Activated naive CD4-positive, alpha-beta T cell treated with Interleukin-2 at 50 U/mL for 16 hours (primary cell): Measurements from ENCODE around the gene GLRX.

Experiments
- DNase-seq: peaks from one replicate; pipeline ENCODE4 v3.0.0-alpha.2; 2020

Gene GLRX

DNA sequence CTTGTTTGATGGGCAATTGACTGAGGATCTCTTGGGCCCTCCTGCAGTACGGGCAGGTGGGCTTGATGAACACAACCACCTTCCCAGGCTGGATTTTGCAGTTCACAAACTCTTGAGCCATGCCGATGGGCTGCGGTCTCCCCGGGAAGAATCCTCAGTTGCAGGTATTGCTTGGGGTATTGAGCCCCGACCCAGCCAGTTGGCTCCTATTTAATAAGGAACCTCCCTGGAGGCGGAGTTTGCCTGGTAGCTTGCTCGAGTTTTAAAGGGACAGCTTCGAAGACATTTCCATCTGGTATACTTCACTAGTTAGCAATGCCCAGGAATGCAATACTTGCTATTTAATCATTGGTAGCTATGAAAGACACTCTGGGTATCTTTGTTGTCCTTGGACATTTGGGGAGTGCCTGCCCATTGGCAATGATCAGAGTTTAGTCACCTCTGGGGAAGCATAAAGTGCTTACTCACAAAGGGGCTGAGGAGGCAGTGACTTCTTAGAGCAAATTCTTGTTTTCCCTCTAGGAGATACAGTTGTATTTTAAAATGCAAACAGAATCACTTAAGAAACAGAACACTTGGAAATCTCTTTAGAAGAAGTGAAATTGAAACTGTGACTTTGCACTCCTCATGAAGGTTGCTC lies at the start of gene GLRX:
TSS of gene GLRX (minus strand) at position 185 of the 640 bp plus-strand sequence. CDS start at position 121, 64 bp downstream.
- DNase-seq = peak; percentile 62

DNA sequence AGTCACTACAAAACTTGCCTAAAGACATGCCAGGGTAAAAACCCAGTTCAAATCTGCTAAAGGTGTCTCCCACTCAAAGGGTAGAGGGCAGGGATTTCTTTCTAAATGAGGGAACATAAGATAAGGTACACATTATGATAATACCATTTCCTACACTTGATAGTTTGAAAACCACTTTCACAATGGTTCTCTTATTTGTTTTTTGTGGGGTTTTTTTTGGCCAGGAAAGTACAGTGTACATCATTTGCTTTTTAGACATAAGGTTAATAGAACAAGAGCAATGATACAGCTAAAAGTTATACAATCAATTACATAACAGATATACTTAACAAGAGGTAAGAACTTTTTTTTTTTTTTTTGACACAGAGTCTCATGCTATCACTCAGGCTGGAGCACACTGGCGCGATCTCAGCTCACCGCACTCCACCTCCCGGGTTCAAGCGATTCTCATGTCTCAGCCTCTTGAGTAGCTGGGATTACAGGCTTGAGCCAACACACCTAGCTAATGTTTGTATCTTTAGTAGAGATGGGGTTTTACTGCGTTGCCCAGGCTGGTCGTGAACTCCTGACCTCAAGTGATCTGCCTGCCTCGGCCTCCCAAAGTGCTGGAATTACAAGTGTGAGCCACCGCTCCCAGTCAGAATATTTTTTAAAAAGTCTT lies 48.8 kb upstream of the GLRX start:
- no peak for DNase-seq

DNA sequence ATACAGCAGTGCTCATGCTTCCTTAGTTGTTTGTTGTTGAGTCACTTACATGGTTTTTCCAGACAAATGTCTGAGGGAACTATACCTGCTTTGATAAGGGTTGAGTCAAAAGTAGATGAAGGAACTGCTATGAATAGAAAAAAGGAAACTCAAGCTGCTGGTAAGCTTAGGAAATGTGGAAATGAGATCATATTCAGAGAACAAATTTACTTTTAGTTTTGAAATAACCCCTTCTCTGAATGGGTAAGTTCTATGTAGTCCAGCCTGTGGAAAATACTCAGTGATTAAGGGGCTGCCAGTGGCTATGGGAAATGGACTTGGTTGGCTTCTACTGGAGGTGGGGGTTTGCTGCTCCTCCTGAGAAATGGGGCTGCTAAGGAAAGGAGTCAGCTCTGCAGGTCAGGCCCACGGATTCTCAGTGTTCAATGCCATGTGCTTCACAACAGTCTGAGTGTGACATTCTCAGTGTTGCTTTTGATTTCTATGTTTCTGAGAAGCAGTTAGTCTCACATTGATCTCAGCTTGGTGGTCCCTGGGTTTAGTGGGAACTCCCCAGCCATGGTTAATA lies 47.7 kb upstream of the GLRX start:
- DNase-seq = peak; percentile 67

DNA sequence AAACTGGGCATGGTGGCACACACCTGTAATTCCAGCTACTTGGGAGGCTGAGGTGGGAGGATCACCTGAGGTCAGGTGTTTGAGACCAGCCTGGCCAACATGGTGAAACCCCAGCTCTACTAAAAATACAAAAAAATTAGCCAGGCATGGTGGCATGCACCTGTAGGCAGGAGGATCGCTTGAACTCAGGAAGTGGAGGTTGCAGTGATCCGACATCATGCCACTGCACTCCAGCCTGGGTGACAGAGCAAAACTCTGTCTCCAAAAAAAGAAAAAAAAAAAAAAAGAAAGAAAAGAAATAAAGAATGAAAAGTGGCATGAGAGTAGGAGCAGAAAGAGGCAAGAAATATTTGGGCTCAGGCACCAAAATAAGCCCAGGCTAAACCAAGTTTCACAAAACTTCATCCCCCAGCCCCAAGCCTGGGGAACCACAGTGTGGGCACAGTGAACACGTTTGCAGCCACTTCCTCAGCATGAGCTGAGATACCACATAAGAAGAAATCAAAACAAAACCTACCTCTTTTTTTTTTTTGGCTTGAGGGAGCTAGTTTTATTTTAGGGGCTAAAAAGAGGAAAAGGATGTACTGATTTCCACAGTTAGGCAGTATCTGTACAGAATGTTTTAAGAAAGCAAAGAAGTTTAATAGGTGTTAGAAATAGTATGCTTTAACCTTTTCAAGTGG lies 46.8 kb upstream of the GLRX start:
- DNase-seq = peak; percentile 57

- no peak for DNase-seq
Measured at GRCh38 chr5:95868136-95868535, 45.6 kb upstream of the GLRX start.

- no peak for DNase-seq
Measured at GRCh38 chr5:95866435-95867040, 44.0 kb upstream of the GLRX start.

GRCh38 chr5:95864944-95865504 lies 42.5 kb upstream of the GLRX start:
- no peak for DNase-seq

GRCh38 chr5:95864456-95864855 lies 41.9 kb upstream of the GLRX start:
- DNase-seq = no peak

- no peak for DNase-seq
Measured at GRCh38 chr5:95863383-95863757, 40.8 kb upstream of the GLRX start.

- DNase-seq = no peak
Measured at GRCh38 chr5:95862671-95863382, 40.3 kb upstream of the GLRX start.

GRCh38 chr5:95861864-95862561 lies 39.5 kb upstream of the GLRX start:
- DNase-seq = peak; percentile 25

DNA sequence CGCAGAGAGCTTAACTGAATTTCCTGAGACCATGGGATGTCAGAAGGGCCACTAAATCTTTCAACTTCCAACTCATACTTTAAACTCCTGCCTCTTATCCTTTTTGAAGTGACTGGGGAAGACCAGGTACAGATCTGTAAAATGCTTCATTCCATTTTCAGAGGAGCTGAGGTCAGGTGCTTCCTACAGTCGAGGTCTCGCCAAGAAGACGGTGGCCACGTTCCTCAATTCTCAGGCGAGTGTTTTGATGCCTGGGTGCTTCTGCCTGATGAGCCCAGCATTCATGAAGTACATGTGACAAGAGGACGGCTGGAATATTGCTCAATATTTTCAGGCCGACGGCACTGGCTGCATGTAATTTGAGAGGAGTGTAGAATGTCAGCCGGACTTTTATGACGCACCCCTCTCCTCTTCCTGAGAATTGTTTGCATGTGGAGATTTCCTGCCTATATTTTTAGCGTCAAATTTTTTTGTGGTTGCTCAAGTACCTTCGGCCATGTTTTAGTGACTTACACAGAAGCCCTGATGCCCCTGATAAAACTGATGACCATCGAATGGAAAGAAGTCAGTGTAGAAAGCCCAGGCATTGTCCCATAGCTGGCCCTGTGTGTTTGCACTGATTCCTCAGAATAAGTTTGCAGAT lies 38.8 kb upstream of the GLRX start:
- no peak for DNase-seq

- DNase-seq = no peak
Measured at GRCh38 chr5:95859661-95860060, 37.1 kb upstream of the GLRX start.

GRCh38 chr5:95858661-95859595 lies 36.4 kb upstream of the GLRX start:
- peak; percentile 91 for DNase-seq

DNA sequence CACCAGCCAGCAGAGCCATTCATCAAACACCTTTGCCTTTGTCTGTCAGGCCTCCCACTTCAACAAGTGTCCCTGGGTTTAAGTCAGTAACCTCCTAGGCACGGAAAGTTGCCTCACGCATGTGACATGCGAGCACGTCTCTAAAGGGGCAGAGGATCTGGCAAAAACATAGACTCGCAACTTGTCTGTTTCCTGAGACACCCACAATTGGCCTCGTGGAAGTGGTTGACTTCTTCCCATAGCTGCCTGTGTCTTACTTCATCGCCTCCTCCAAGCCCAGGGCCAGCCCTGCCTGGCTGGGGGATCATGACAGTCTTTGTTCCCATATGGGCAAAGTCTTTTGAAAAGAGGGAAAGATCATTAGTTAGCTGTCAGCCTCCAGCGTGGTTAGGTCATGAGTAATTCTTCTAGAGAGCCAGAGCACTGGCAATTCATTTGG lies 35.5 kb upstream of the GLRX start:
- no peak for DNase-seq

GRCh38 chr5:95857185-95857945 lies 34.8 kb upstream of the GLRX start:
- DNase-seq = no peak

GRCh38 chr5:95856501-95856981 lies 34.0 kb upstream of the GLRX start:
- no peak for DNase-seq

GRCh38 chr5:95853490-95853889 lies 31.0 kb upstream of the GLRX start:
- DNase-seq = no peak

DNA sequence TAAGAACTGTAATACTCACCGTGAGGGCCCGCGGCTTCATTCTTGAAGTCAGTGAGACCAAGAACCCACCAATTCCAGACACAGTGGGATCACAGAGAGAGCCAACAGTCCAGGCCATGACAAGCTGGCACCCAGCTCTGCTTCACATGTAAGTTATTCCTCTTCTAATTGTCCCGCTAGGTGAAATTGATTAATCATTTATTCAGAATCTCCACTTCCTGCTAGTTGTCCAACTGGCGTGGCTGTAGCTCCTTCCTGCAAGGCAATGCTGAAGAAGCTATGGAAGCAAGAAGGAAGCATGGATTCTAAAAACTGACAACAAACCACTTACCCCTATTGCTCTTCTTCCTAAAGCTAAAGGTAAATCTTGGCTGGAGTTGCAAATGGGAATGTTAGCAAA lies 30.0 kb upstream of the GLRX start:
- no peak for DNase-seq
